ENCODE data around the gene ACTR1B. TPM values are rescaled to one million over a fixed set of nuclear protein-coding genes. Genes with fewer than 3 reads are reported as not detected.
"Not testable (repeated sequence)": the region's sequence is repeated elsewhere in the genome, so short reads cannot be mapped to it uniquely, and the experiment has no call there.

The ACTR1B gene
- 10 to 100 TPM; 32.3 to 44.4 (median 35.1) TPM for total RNA-seq
- long read RNA-seq, transcript ACTR1B-201 (11 exons, 2,243 nt) = major isoform, 5 of 7 reads
- long read RNA-seq, partial matches to known transcripts = 2 of 7 reads
- long read RNA-seq, other reads (novel, unspliced or antisense) = 0 of 7 reads

DNA sequence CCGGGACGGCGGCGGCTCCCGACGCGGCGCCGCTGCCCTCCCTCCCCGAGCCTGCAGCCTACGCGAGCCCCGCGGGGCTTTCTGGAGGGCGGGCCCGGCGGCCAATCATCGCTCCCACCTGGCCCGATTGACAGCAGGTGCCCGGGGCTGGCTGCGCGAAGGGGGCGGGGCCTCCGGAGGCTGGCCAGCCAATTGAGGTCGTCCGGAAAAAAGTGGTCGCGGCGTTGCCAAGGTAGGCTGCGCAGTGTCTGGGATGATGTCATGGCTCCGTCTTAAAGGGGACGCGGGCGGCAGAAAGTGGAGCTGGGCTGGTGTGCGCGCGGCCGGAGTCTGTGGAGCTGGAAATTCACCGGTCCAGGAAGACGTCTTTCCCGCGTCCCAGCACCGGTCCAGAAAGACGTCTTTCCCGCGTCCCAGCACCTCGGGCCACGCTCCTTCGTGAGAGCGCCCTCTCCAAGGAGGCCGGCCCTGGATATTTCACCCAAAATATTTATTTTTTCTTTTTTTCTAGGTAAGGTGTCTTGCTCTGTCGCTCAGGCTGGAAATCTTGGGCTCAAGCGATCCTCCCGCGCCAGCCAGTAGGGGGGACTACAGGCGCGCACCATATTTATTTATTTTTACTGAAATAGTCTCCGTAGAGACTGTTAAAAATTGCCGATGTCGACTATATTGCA lies at the start of gene ACTR1B:
Gene ACTR1B (minus strand): TSS at position 83 of the 674 bp plus-strand sequence. CDS start 154 bp downstream, outside the sequence.
- 0% methylated on average over 19 of the region's 60 CpGs for WGBS (ENCODE audit: insufficient coverage, low coverage, low lambda C conversion rate, missing lambda C conversion rate)
- peak within 1 kb of the TSS; percentile 77 to 96 (median 92) for H3K27ac ChIP-seq
- TF ChIP-seq, protein P1, sequence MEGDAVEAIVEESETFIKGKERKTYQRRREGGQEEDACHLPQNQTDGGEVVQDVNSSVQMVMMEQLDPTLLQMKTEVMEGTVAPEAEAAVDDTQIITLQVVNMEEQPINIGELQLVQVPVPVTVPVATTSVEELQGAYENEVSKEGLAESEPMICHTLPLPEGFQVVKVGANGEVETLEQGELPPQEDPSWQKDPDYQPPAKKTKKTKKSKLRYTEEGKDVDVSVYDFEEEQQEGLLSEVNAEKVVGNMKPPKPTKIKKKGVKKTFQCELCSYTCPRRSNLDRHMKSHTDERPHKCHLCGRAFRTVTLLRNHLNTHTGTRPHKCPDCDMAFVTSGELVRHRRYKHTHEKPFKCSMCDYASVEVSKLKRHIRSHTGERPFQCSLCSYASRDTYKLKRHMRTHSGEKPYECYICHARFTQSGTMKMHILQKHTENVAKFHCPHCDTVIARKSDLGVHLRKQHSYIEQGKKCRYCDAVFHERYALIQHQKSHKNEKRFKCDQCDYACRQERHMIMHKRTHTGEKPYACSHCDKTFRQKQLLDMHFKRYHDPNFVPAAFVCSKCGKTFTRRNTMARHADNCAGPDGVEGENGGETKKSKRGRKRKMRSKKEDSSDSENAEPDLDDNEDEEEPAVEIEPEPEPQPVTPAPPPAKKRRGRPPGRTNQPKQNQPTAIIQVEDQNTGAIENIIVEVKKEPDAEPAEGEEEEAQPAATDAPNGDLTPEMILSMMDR (IDR thresholded peaks at IDR 0.05) = peak; percentile 42 to 58 (median 54)
- TF ChIP-seq POLR2A (IDR thresholded peaks at IDR 0.05) = peak; percentile 93
- peak within 1 kb of the TSS; percentile 33 to 77 (median 62) for H3K4me3 ChIP-seq
- H3K9me3 ChIP-seq = no peaks in the 10 kb centered on the region
- intact Hi-C loops (cut with DNase I) = no loop called here
- peaks cover 0 to 11% (median 5%) of the 10 kb centered on the region in 4 donors for H3K4me1 ChIP-seq
- no peaks in the 10 kb centered on the region for H3K27me3 ChIP-seq
- H3K36me3 ChIP-seq = no peaks in the 10 kb centered on the region
- peak; percentile 98 to 99 (median 99) for DNase-seq
- peak; percentile 92 to 97 (median 94) for ATAC-seq

DNA sequence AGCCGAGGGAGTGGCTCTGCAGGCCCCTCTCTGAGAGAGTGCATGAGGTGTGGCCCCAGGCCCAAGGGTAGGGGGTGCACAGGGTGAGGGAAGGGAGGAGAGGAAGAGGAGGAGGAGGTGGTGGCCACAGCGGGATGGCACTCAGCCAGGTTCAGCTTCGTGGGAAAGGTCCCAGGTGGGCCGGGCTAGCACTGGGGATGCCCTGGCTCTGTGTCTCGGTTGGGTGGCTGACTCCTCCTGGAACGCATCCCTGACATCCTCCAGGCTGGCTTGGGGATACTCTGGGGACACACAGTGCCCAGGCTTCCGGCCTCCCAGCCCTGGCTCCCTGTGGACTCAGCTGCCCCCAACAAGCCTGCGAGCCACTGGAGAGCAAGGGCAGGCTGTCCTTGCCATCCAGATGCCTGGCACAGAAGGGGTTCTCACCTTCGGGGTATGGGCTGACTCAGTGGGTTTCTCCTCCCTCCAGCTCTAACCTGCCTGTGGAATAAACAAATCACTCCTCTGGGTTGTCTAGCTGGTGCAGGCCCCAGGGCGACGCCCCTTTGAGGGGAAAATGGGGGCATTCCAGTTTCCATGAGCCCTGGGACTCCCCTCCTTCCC lies 49.0 kb upstream of the ACTR1B start:
- H3K27ac ChIP-seq = no peak overlapping the region
- no peaks in the 10 kb centered on the region for H3K36me3 ChIP-seq
- no peaks in the 10 kb centered on the region for H3K4me1 ChIP-seq
- ATAC-seq (no peak), DNase-seq (peak in 2 of 3 donors; percentile 37 to 48)
- no peaks in the 10 kb centered on the region for H3K9me3 ChIP-seq
- intact Hi-C loops (cut with DNase I) = no loop called here
- WGBS (ENCODE audit: insufficient coverage, low coverage, low lambda C conversion rate, missing lambda C conversion rate) = 47% methylated on average over 4 of the region's 11 CpGs
- TF ChIP-seq, protein P1 (IDR thresholded peaks at IDR 0.05) = no peak
- no peak for TF ChIP-seq POLR2A (IDR thresholded peaks at IDR 0.05)
- no peak overlapping the region for H3K4me3 ChIP-seq
- no peaks in the 10 kb centered on the region for H3K27me3 ChIP-seq

DNA sequence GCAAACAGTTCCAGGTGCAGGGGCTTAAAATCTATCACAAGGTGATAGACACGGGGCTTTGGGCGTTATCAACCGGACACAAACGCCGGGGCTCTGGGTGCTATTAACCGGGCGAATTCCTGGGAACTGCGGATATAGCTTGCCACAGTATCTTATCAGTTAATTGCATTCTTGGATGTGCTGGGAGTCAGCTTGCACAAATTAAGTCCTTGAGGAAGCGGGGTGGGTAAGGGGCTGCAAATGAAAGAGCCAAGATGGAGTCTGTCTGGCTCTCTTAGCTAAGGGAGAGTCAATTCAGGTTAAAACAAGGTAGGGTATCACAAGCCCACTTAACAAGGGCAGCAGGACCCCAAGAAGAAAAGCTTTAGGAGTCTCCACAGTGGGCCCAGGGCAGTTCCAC lies 48.3 kb upstream of the ACTR1B start:
- peak in 1 of 3 donors; percentile 29 for DNase-seq
- intact Hi-C loops (cut with DNase I); H3K27me3 ChIP-seq; ATAC-seq; H3K4me1 ChIP-seq; H3K4me3 ChIP-seq; H3K27ac ChIP-seq; H3K9me3 ChIP-seq; H3K36me3 ChIP-seq: not testable (repeated sequence)
- WGBS (ENCODE audit: insufficient coverage, low coverage, low lambda C conversion rate, missing lambda C conversion rate) = 57% methylated on average over 6 of the region's 9 CpGs

DNA sequence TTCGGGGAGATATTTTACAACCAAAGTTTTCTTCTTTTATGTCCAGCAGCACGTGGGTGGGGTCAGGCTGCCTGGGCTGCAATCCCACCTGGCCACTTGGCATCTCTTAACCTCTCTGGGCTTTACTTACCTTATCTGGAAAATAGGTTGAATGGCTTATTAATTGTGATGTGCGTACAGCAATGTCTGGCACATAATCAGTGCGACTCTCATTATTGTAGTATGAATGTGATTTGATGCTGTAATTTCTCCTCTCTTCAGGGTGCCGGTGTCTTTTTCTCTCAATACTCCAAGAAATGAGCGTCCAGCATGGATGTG lies 47.5 kb upstream of the ACTR1B start:
- DNase-seq = peak in 1 of 3 donors; percentile 6
- Histone ChIP-seq H3K4me3 (no peak overlapping the region), H3K4me1 (no peaks in the 10 kb centered on the region), H3K27ac (no peak overlapping the region), H3K27me3 (no peaks in the 10 kb centered on the region), H3K36me3 (no peaks in the 10 kb centered on the region), H3K9me3 (no peaks in the 10 kb centered on the region)
- intact Hi-C loops (cut with DNase I) = no loop called here
- 87% methylated on average over 4 of the region's 6 CpGs for WGBS (ENCODE audit: insufficient coverage, low coverage, low lambda C conversion rate, missing lambda C conversion rate)
- no peak for ATAC-seq
- TF ChIP-seq, protein P1 (IDR thresholded peaks at IDR 0.05) = no peak

DNA sequence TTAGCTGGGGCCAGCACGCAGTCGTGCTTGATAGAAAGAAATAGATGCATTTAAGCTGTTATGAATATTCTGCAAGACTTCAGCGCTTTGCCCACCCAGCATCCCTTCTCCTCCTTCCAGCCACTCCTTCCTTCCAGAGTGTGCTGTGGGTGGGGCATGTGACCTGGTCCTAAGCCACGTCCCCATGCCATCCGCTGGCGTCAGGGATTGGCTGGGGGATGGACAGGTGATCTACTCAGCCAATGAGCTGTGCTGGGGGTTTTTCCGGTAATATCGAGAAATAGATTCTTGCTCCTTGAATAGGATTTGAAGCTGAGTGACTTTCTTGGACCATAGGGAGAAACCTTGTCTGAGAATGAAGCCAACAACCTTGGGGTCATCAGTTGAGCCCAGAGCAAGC lies 44.8 kb upstream of the ACTR1B start:
- 75% methylated on average over 4 of the region's 8 CpGs for WGBS (ENCODE audit: insufficient coverage, low coverage, low lambda C conversion rate, missing lambda C conversion rate)
- intact Hi-C loops (cut with DNase I) = no loop called here
- H3K27ac ChIP-seq = no peak overlapping the region

More for the DNA sequence above, 44.8 kb upstream of the ACTR1B start:
- Histone ChIP-seq H3K9me3 (no peaks in the 10 kb centered on the region), H3K4me1 (no peaks in the 10 kb centered on the region), H3K36me3 (no peaks in the 10 kb centered on the region), H3K27me3 (no peaks in the 10 kb centered on the region), H3K4me3 (no peak overlapping the region)
- ATAC-seq (no peak), DNase-seq (peak in 1 of 3 donors; percentile 9)
- no peak for TF ChIP-seq POLR2A (IDR thresholded peaks at IDR 0.05)
- TF ChIP-seq, protein P1 (IDR thresholded peaks at IDR 0.05) = no peak

Data from right lobe of liver (tissue), 6 donors.